ENCODE results near the gene SMIM34.

SMIM34 gene

GRCh38 chr21:34369741-34370140 is 54.0 kb downstream of the SMIM34 start:
- no peak for DNase-seq
